Tibial nerve (tissue), 4 donors: ENCODE data around the gene TCP1.

ENCODE experiments used
- CTCF ChIP-seq, 5 experiments: fragments of 200-600 bp in 3 of 5; fragments of 450-650 bp in 2 of 5; sonication (generic) in 3 of 5; IDR thresholded peaks; one replicate each; pipeline ENCODE4 v1.5.1; 2016 to 2019; ENCODE audit warnings: antibody characterized with exemption in 5 of 5, mild to moderate bottlenecking in 3 of 5, moderate library complexity in 2 of 5
- EP300 ChIP-seq, 2 donors: sonication (generic); formaldehyde crosslinking; IDR thresholded peaks; one replicate each; pipeline ENCODE4 v1.6.1; 2017; ENCODE audit warnings: antibody characterized with exemption in 2 of 2, mild to moderate bottlenecking in 1 of 2
- POLR2A ChIP-seq, 2 donors: fragments of 450-650 bp; IDR thresholded peaks; one replicate each; pipeline ENCODE4 v1.6.1; 2017; ENCODE audit warnings: antibody characterized with exemption in 2 of 2, mild to moderate bottlenecking in 2 of 2, moderate library complexity in 2 of 2

GRCh38 chr6:159807150-159807858 lies 17.9 kb upstream of the TCP1 start:
- TF ChIP-seq CTCF (IDR thresholded peaks at IDR 0.05) (no peak), POLR2A (IDR thresholded peaks at IDR 0.05) (no peak), EP300 (IDR thresholded peaks at IDR 0.05) (no peak)
